Osteoblast (primary cell): Measurements from ENCODE around the gene SLC23A1. TPM values are rescaled to one million over a fixed set of nuclear protein-coding genes. Genes with fewer than 3 reads are reported as not detected.
A peak's percentile ranks its signal among the peaks of the same experiment; 100 is the strongest.

Experiments used
- DNase-seq: peaks from one replicate; pipeline ENCODE4 v3.0.0; 2011; ENCODE audit warnings: low spot score, mixed read lengths; ENCODE audit not compliant: insufficient read length; ENCODE audit errors: missing footprints
- H2AFZ ChIP-seq: 2 replicates; pipeline ENCODE4 v1.6.0; 2011; ENCODE audit warnings: mild to moderate bottlenecking, low read length
- H3K27ac ChIP-seq: 2 replicates; pipeline ENCODE4 v1.5.1; 2011; ENCODE audit warnings: mild to moderate bottlenecking, low read depth, low read length, moderate library complexity
- H3K27me3 ChIP-seq: 2 replicates; pipeline ENCODE4 v1.6.0; 2012; ENCODE audit warnings: mild to moderate bottlenecking, control low read depth, inconsistent platforms, low read length, moderate library complexity; ENCODE audit not compliant: insufficient read depth
- H3K36me3 ChIP-seq: 2 replicates; pipeline ENCODE4 v1.5.1; 2011; ENCODE audit warnings: mild to moderate bottlenecking, low read length, control low read depth, moderate library complexity; ENCODE audit not compliant: insufficient read depth
- H3K4me1 ChIP-seq: 2 replicates; pipeline ENCODE4 v1.5.1; 2011; ENCODE audit warnings: mild to moderate bottlenecking, low read length, control low read depth, moderate library complexity; ENCODE audit not compliant: insufficient read depth
- H3K4me2 ChIP-seq: 2 replicates; pipeline ENCODE4 v1.6.0; 2011; ENCODE audit warnings: mild to moderate bottlenecking, low read length; ENCODE audit not compliant: insufficient read depth
- H3K4me3 ChIP-seq: fragments of 200-600 bp; sonication (generic); 3 replicates; pipeline ENCODE4 v1.5.1; 2012; ENCODE audit warnings: mild to moderate bottlenecking, low read length, inconsistent platforms; ENCODE audit not compliant: insufficient read depth
- H3K79me2 ChIP-seq: 2 replicates; pipeline ENCODE4 v1.6.0; 2012; ENCODE audit warnings: mild to moderate bottlenecking, low read length, control low read depth, inconsistent platforms; ENCODE audit not compliant: insufficient read depth
- H3K9me3 ChIP-seq: 2 replicates; pipeline ENCODE4 v1.5.1; 2011; ENCODE audit warnings: low read depth, low read length, control low read depth
- H4K20me1 ChIP-seq: 2 replicates; pipeline ENCODE4 v1.6.0; 2012; ENCODE audit warnings: mild to moderate bottlenecking, low read length, control low read depth; ENCODE audit not compliant: insufficient read depth
- CTCF ChIP-seq: IDR thresholded peaks from 2 replicates; pipeline ENCODE4 v1.5.1; 2011; ENCODE audit warnings: mild to moderate bottlenecking, low read depth, low read length, moderate library complexity; ENCODE audit errors: extremely low read depth
- total RNA-seq: library from RNA; depleted of rRNA; stranded (reverse); fragments of >200 nt; gene quantifications from 2 replicates; pipeline ENCODE4 v1.2.3, GENCODE V29; 2012

Gene SLC23A1
- total RNA-seq, 1 donor = not detected

GRCh38 chr5:139394123-139394653 lies 11.1 kb upstream of the SLC23A1 start:
- peak overlapping the region; percentile 71 for H3K4me2 ChIP-seq
- H3K9me3 ChIP-seq = no peaks in the 10 kb centered on the region
- peaks cover 4% of the 10 kb centered on the region for H4K20me1 ChIP-seq
- TF ChIP-seq CTCF = peak; percentile 22
- H3K27ac ChIP-seq = no peak overlapping the region
- DNase-seq = peak; percentile 91
- no peaks in the 10 kb centered on the region for H3K4me1 ChIP-seq
- no peaks in the 10 kb centered on the region for H3K79me2 ChIP-seq
- H3K4me3 ChIP-seq = peak overlapping the region; percentile 57
- H2AFZ ChIP-seq = peak overlapping the region; percentile 20
- peaks cover 18% of the 10 kb centered on the region for H3K27me3 ChIP-seq
- H3K36me3 ChIP-seq = no peaks in the 10 kb centered on the region

GRCh38 chr5:139393497-139394122 lies 10.5 kb upstream of the SLC23A1 start:
- Histone ChIP-seq H3K79me2 (no peaks in the 10 kb centered on the region), H3K4me3 (peak overlapping the region; percentile 57), H2AFZ (peak overlapping the region; percentile 56), H3K27me3 (peaks cover 18% of the 10 kb centered on the region), H3K4me1 (no peaks in the 10 kb centered on the region), H3K27ac (no peak overlapping the region), H3K4me2 (peak overlapping the region; percentile 71), H3K9me3 (no peaks in the 10 kb centered on the region), H3K36me3 (no peaks in the 10 kb centered on the region), H4K20me1 (peaks cover 4% of the 10 kb centered on the region)
- DNase-seq = peak; percentile 88
- no peak for TF ChIP-seq CTCF

- no peaks in the 10 kb centered on the region for H3K4me1 ChIP-seq
- no peaks in the 10 kb centered on the region for H3K9me3 ChIP-seq
- peak; percentile 45 for TF ChIP-seq CTCF
- no peak overlapping the region for H3K27ac ChIP-seq
- peaks cover 18% of the 10 kb centered on the region for H3K27me3 ChIP-seq
- peak overlapping the region; percentile 56 for H2AFZ ChIP-seq
- H4K20me1 ChIP-seq = peaks cover 4% of the 10 kb centered on the region
- peak overlapping the region; percentile 71 for H3K4me2 ChIP-seq
- DNase-seq = peak; percentile 98
- no peaks in the 10 kb centered on the region for H3K79me2 ChIP-seq
- no peaks in the 10 kb centered on the region for H3K36me3 ChIP-seq
- peak overlapping the region; percentile 57 for H3K4me3 ChIP-seq
These were observed 9.8 kb upstream of the SLC23A1 start for GRCh38 chr5:139392678-139393496.

- Histone ChIP-seq H3K4me2 (peak overlapping the region; percentile 71), H3K9me3 (no peaks in the 10 kb centered on the region), H2AFZ (no peak overlapping the region)
These were observed 9.2 kb upstream of the SLC23A1 start for GRCh38 chr5:139392324-139392677.

More at GRCh38 chr5:139392324-139392677, 9.2 kb upstream of the SLC23A1 start:
- Histone ChIP-seq H3K4me3 (peak overlapping the region; percentile 57), H4K20me1 (peaks cover 4% of the 10 kb centered on the region), H3K36me3 (no peaks in the 10 kb centered on the region), H3K27ac (no peak overlapping the region), H3K27me3 (peaks cover 18% of the 10 kb centered on the region), H3K79me2 (no peaks in the 10 kb centered on the region), H3K4me1 (no peaks in the 10 kb centered on the region)
- TF ChIP-seq CTCF = no peak
- DNase-seq = no peak
